Peyer's patch (tissue), 4 donors: ENCODE data around the gene CLCN4. TPM values are rescaled to one million over a fixed set of nuclear protein-coding genes. Genes with fewer than 3 reads are reported as not detected.

Experiments
- DNase-seq, 3 donors: peaks; one replicate each; pipeline ENCODE4 v3.0.0-alpha.2; 2017 to 2019
- H3K27ac ChIP-seq, 4 donors: fragments of 200-600 bp; sonication (generic); one replicate each; pipeline ENCODE4 v1.5.1; 2016 to 2019
- H3K27me3 ChIP-seq, 2 donors: fragments of 200-600 bp; sonication (generic); one replicate each; pipeline ENCODE4 v1.5.1; 2019
- H3K36me3 ChIP-seq, 3 donors: fragments of 200-600 bp; sonication (generic); one replicate each; pipeline ENCODE4 v1.5.1; 2016 to 2019
- H3K4me1 ChIP-seq, 4 donors: fragments of 200-600 bp; sonication (generic); one replicate each; pipeline ENCODE4 v1.5.1; 2016 to 2019
- H3K4me3 ChIP-seq, 4 donors: fragments of 200-600 bp; sonication (generic); 1 replicate in 3 of 4; 2 replicates in 1 of 4; pipeline ENCODE4 v1.5.1; 2016 to 2019; ENCODE audit warnings: mild to moderate bottlenecking in 1 of 4
- H3K9me3 ChIP-seq, 4 donors: fragments of 200-600 bp; sonication (generic); one replicate each; pipeline ENCODE4 v1.5.1; 2016 to 2019; ENCODE audit warnings: mild to moderate bottlenecking in 1 of 4
- CTCF ChIP-seq, 6 experiments: fragments of 450-650 bp in 4 of 6; fragments of 200-600 bp in 2 of 6; sonication (generic) in 1 of 6; IDR thresholded peaks; one replicate each; pipeline ENCODE4 v1.5.1; 2017 to 2019; ENCODE audit warnings: antibody characterized with exemption in 6 of 6, mild to moderate bottlenecking in 3 of 6, moderate library complexity in 1 of 6
- POLR2A ChIP-seq, 2 donors: fragments of 450-650 bp; IDR thresholded peaks; one replicate each; pipeline ENCODE4 v1.5.1; 2017; ENCODE audit warnings: antibody characterized with exemption in 2 of 2, mild to moderate bottlenecking in 2 of 2, moderate library complexity in 2 of 2
- total RNA-seq, 4 donors: library from RNA; depleted of rRNA; stranded (reverse); fragments of >200 nt; gene quantifications; one replicate each; pipeline ENCODE4 v1.1.0, GENCODE V29; 2016

Gene CLCN4
- total RNA-seq, 4 donors from 2014 or later: 0.35 to 4.3 (median 1.7) TPM; not detected in 1

DNA sequence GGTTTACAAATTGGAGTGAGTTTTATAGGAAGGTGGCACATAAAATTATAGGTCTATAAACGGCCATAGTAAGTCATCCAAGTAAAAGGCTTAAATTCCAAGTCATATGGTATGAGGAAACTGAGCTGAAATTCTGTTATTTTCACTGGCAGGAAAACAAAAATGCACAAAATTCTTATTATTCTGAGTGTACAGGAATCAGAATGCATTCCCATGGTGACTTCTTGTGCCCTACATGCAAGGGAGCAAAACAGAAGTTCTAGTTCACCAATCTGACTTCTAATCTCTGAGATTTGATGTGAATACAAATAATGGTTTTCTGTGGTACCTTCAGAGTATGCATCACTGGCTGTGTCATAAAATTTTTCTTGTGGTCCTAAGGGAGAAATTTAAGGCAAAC, 102.9 kb downstream of the CLCN4 start:
- no peak for TF ChIP-seq CTCF (IDR thresholded peaks at IDR 0.05)
- no peak for TF ChIP-seq POLR2A (IDR thresholded peaks at IDR 0.05)
- Histone ChIP-seq H3K9me3 (no peaks in the 10 kb centered on the region), H3K4me3 (no peak overlapping the region), H3K4me1 (no peaks in the 10 kb centered on the region), H3K27ac (no peak overlapping the region), H3K27me3 (no peaks in the 10 kb centered on the region), H3K36me3 (no peaks in the 10 kb centered on the region)
- DNase-seq: no peak

DNA sequence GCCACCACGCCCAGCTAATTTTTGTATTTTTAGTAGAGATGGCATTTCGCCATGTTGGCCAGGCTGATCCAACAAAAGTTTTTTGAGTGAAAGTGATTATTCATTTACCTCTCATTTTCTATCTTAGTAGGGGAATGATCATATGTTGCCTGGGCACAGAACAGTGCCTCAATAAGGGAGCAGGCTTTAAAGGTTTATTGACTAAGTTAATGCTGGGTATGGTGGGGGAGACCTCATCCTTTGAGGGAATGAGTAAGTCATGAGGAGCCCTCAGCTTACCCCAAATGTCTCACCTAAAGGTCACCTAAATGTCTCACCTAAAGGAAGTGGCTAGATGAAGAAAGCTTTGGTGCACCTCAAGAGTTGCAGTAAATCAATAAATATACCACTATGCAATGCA, 109.0 kb downstream of the CLCN4 start:
- no peak overlapping the region for H3K27ac ChIP-seq
- no peaks in the 10 kb centered on the region for H3K27me3 ChIP-seq
- no peaks in the 10 kb centered on the region for H3K9me3 ChIP-seq
- DNase-seq: no peak
- H3K4me3 ChIP-seq: no peak overlapping the region
- no peaks in the 10 kb centered on the region for H3K4me1 ChIP-seq
- no peaks in the 10 kb centered on the region for H3K36me3 ChIP-seq
- TF ChIP-seq CTCF (IDR thresholded peaks at IDR 0.05) (no peak), POLR2A (IDR thresholded peaks at IDR 0.05) (no peak)

GRCh38 chrX:10278716-10279115, 121.9 kb downstream of the CLCN4 start:
- no peak for TF ChIP-seq CTCF (IDR thresholded peaks at IDR 0.05)
- no peak for TF ChIP-seq POLR2A (IDR thresholded peaks at IDR 0.05)
- Histone ChIP-seq H3K9me3 (no peaks in the 10 kb centered on the region), H3K27ac (no peak overlapping the region)

GRCh38 chrX:10280071-10280470, 123.3 kb downstream of the CLCN4 start:
- no peak for DNase-seq
- Histone ChIP-seq H3K27me3 (no peaks in the 10 kb centered on the region), H3K4me3 (no peak overlapping the region), H3K27ac (no peak overlapping the region), H3K9me3 (no peaks in the 10 kb centered on the region), H3K36me3 (no peaks in the 10 kb centered on the region), H3K4me1 (no peaks in the 10 kb centered on the region)
- TF ChIP-seq CTCF (IDR thresholded peaks at IDR 0.05) (no peak), POLR2A (IDR thresholded peaks at IDR 0.05) (no peak)

More at GRCh38 chrX:10278716-10279115, 121.9 kb downstream of the CLCN4 start:
- Histone ChIP-seq H3K4me3 (no peak overlapping the region), H3K4me1 (no peaks in the 10 kb centered on the region), H3K36me3 (no peaks in the 10 kb centered on the region), H3K27me3 (no peaks in the 10 kb centered on the region)
- no peak for DNase-seq

- TF ChIP-seq CTCF (IDR thresholded peaks at IDR 0.05) (no peak), POLR2A (IDR thresholded peaks at IDR 0.05) (no peak)
- H3K27ac ChIP-seq: no peak overlapping the region
- no peak for DNase-seq
- no peaks in the 10 kb centered on the region for H3K36me3 ChIP-seq
- no peaks in the 10 kb centered on the region for H3K9me3 ChIP-seq
- H3K4me3 ChIP-seq: no peak overlapping the region
- H3K27me3 ChIP-seq: no peaks in the 10 kb centered on the region
- H3K4me1 ChIP-seq: no peaks in the 10 kb centered on the region
Measured at GRCh38 chrX:10282490-10282889, 125.7 kb downstream of the CLCN4 start.

GRCh38 chrX:10286195-10286594, 129.4 kb downstream of the CLCN4 start:
- H3K9me3 ChIP-seq: no peaks in the 10 kb centered on the region
- DNase-seq: no peak
- no peak overlapping the region for H3K27ac ChIP-seq
- H3K27me3 ChIP-seq: no peaks in the 10 kb centered on the region
- TF ChIP-seq CTCF (IDR thresholded peaks at IDR 0.05): no peak
- TF ChIP-seq POLR2A (IDR thresholded peaks at IDR 0.05): no peak
- H3K4me3 ChIP-seq: no peak overlapping the region
- no peaks in the 10 kb centered on the region for H3K4me1 ChIP-seq
- H3K36me3 ChIP-seq: no peaks in the 10 kb centered on the region
